NCI-H1417 treated with DMSO at 0.1 percent for 48 hours (cell line): ENCODE data around the gene TMPRSS7.

Experiments used
- DNase-seq: peaks from one replicate; lab custom pipeline; 2025; lab: John Stamatoyannopoulos, UW

The TMPRSS7 gene

DNA sequence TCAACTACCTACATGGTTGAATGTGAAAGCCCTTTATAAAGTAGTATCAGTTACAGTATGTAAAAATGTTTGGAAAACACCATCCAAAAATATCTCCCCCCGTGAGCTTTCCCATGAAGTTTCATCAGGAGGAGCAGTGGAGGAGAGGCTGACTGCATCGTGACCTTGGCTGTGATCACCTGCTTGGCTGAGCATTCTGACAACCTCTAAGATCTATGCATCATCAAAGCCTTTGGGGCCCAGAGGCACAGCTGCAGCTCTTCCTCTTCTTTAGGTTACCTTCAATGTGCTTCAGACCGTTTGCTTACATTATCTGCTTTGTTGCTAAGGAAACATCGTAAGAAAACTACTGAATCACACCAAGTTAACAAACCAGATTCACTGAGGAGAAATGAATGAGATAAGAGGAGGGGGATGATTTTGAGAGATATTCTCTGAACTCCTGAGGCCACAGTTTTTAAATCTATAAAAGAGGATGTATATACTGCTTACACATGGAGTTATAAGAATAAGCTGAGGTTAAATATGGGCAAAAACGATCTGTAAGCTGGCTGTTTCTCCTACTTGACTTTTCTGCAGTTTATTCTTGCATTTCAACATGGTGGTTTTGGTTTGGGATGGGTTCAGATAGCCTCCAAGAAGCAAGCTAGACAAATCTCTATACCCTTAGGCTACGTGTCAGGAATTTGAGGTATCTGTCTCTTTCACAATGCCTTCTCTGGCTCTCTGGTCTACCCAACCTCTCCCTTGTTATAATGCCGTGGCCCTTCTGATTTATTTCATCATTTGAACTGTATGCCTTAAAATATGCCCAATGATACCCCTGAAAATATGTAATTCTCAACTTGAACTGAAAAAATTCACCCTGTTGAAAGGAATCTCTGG lies 94.5 kb downstream of the TMPRSS7 start:
- no peak for DNase-seq

DNA sequence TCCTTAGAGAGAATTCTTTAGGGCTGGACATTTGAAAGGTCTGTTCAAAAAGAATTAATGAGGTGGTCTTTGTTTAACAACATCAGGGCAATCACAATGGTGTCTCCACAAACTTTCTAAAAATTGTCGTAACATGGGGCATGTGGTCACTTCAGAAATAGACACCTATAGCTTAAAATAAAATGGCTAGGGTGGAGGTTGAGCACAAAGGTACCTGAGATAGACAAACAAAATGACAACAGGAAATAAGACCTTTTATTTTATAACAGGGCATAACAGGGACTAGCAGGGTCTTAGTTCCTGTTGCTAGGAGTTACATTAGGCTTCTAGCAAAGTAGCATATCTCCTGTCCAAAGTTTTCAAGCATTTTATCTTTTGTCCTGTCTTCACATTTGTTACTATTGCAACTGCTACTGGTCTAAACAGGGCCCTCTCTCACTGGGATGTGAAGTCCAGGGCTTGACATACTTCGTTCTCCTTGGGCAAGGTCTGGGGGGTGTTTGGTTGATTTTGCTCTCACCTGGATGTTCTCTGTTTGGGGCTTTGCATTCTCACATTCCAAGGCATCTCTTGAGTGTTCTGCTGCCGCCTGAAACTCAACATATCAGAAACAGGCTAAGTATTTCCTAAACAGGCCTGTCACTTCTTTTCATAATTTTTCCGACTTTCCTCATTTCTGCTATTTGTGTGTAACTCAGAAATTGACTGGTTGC lies 95.5 kb downstream of the TMPRSS7 start:
- DNase-seq: no peak

GRCh38 chr3:112130638-112130993 lies 96.1 kb downstream of the TMPRSS7 start:
- DNase-seq: no peak
